Stimulated activated naive CD8-positive, alpha-beta T cell treated with anti-CD3 and anti-CD28 coated beads, Interleukin-15, amount 100 ng/mL, for 72 hours (primary cell): ENCODE data around the gene SYT1.

Experiments used
- ATAC-seq: fragments of 150-1000 bp; cut with Tn5 transposase; 2 replicates; pipeline ENCODE4 v1.10.0; 2021; ENCODE audit warnings: mild to moderate bottlenecking, moderate library complexity
- DNase-seq, 2 donors: peaks; one replicate each; pipeline ENCODE4 v3.0.0; 2021 to 2022
- H3K27ac Mint-ChIP-seq, 2 donors: one replicate each; pipeline ENCODE4 v1.8.0; 2022; ENCODE audit warnings: mild to moderate bottlenecking in 2 of 2, mixed read lengths in 2 of 2, moderate library complexity in 2 of 2
- H3K27me3 Mint-ChIP-seq: one replicate; pipeline ENCODE4 v1.8.0; 2022; ENCODE audit warnings: mixed read lengths
- H3K4me1 Mint-ChIP-seq: one replicate; pipeline ENCODE4 v1.8.0; 2022; ENCODE audit warnings: mild to moderate bottlenecking, mixed read lengths
- H3K4me3 Mint-ChIP-seq, 2 donors: one replicate each; pipeline ENCODE4 v1.8.0; 2022; ENCODE audit warnings: mild to moderate bottlenecking in 2 of 2, mixed read lengths in 2 of 2, moderate library complexity in 1 of 2
- H3K9me3 Mint-ChIP-seq, 2 donors: one replicate each; pipeline ENCODE4 v1.8.0; 2022; ENCODE audit warnings: mixed read lengths in 2 of 2

The SYT1 gene

DNA sequence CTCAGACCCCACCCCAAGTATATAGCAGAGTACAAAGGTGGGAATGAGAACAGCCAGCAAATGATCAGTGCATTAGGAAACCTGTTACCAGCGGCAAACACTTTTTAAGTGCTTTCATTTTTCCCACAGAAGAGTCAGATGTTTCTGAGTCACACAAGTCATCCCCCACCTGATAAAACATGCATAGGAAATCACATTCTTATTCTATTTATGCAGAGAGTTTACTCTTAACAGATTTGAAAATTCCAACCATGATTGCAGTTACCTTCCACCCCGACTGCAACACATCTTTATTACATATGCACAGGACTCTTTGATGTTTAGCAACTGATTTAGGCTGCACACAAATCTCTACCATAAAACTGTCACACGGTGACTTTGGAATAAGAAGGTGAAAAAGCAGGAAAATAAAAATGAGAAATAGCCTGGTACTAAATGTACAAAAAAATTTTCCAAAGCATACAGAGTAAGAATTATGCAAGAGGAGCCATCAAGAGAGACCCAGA, 589.8 kb downstream of the SYT1 start:
- H3K4me1 Mint-ChIP-seq, result no peaks in the 10 kb centered on the region
- H3K9me3 Mint-ChIP-seq, result no peaks in the 10 kb centered on the region
- H3K27me3 Mint-ChIP-seq, result no peaks in the 10 kb centered on the region
- ATAC-seq (no peak), DNase-seq (no peak)
- no peak overlapping the region for H3K27ac Mint-ChIP-seq
- H3K4me3 Mint-ChIP-seq, result no peak overlapping the region

DNA sequence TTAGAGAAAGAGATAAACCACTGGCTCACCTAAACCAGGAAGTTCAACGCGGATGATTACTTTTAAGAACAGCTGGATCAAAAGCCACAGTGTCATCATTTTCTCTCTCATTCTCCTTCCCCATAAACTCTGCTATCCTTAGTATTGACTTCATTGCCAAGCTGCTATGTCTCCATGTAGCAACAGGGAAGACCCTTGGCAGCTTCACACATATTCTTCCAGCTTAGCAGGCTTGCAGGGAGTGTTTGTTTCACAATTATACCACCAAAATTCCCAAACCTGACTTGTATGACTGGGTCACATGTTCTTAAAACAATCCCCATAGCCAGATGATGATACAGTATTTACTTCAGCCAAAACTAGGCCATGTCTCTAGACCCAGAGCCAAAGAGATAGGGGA, 590.7 kb downstream of the SYT1 start:
- ATAC-seq (no peak), DNase-seq (no peak)

DNA sequence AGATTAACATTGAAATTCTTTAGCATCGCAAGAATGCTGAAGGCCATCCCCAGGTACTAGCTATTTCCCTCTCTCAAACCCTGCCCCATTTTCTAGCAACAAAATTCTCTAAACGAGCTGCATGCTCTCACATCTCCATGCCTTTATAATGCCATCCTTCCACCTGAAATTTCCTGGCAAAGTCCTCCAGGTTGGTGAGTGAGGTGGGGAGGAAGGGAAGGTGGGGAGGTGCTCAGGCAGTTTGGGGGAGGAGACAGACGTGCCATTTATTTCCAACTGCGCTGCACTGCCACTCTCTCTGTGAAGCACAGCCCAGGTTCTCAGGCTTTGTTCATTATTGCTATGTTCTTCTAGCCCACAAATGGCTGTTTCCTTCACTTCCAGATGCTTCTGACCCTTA, 617.7 kb downstream of the SYT1 start:
- ATAC-seq, result no peak
- H3K4me3 Mint-ChIP-seq, result no peak overlapping the region

More for the DNA sequence above, 590.7 kb downstream of the SYT1 start:
- Mint-ChIP-seq H3K9me3 (no peaks in the 10 kb centered on the region), H3K27ac (no peak overlapping the region), H3K4me1 (no peaks in the 10 kb centered on the region), H3K27me3 (no peaks in the 10 kb centered on the region), H3K4me3 (no peak overlapping the region)

DNA sequence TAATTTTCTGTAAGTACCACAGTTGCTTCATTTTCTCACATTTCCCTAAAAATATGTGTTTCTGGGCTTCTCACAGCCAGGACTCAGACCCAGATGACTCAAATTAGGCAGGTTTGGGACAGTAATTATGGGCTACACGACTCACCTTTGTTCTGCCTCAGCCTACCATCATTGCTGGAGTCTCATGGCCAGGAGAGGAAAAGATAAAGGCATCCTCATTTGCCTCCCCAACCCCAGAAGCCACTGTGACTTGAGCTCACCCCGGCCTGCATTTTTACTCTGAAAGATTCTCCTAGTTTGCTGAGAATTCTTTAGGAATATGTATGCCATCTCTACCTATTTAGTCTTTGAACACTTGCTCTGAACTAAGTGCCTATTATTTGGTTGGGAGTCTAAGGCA, 618.3 kb downstream of the SYT1 start:
- H3K9me3 Mint-ChIP-seq, result peaks cover 6 to 12% of the 10 kb centered on the region in 2 donors
- DNase-seq, result no peak
- H3K27ac Mint-ChIP-seq, result no peak overlapping the region
- no peak for ATAC-seq
- no peaks in the 10 kb centered on the region for H3K4me1 Mint-ChIP-seq
- H3K4me3 Mint-ChIP-seq, result no peak overlapping the region
- H3K27me3 Mint-ChIP-seq, result no peaks in the 10 kb centered on the region

More for the DNA sequence above, 617.7 kb downstream of the SYT1 start:
- H3K27ac Mint-ChIP-seq, result no peak overlapping the region
- peaks cover 6 to 12% of the 10 kb centered on the region in 2 donors for H3K9me3 Mint-ChIP-seq
- DNase-seq, result no peak
- no peaks in the 10 kb centered on the region for H3K27me3 Mint-ChIP-seq
- H3K4me1 Mint-ChIP-seq, result no peaks in the 10 kb centered on the region

DNA sequence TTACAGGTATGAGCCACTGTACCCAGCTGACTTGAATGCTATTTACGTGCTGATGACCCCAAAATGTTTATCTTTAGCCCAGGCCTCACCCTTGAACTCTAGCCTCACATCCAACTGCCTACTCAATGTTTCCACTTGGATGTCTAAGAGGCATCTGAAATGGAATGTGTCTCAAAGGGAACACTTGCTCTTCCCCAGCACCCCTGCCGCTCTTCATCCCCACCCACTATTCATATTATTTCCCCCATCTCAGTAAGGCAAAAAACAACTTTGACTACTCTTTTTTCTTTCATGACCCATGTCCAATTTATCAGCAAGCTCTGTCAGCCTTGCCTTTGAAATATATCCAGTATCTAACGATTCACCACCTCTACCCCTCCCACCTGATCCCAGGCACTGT, 621.6 kb downstream of the SYT1 start:
- peaks cover 6 to 22% of the 10 kb centered on the region in 2 donors for H3K9me3 Mint-ChIP-seq
- DNase-seq (no peak), ATAC-seq (no peak)

DNA sequence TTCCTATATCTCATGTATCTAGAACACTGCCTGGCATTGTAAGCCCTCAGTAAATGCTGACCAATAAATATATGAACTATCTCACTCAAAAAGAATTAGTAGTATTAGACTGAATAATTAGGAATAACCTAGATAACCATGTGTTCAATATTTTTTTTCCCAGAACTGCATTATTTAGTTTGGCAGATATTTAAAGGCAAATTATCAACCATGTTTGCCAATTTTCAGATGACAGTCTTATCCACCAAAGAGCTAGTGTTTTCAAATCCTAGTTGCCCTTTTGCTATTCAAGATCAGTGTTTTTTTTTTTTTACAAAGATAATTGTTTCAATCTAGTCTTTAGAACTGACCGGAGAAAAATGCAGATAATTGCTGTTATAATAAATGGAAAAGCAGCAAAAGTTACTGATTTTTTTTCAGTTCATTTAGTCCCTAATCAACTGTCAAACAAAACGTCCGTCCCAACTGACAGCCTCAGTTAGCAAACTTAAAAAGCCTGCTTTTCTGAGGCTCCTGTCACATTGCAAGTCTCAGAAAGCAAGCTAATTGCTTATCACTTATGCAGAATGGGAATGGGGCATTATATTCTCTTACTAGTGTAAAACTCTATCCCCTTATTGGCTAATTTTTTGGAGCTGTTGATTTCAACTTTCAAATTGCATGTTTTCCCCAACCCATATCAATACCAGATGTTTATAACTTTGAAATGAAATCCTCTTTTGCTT, 623.0 kb downstream of the SYT1 start:
- Mint-ChIP-seq H3K4me3 (no peak overlapping the region), H3K27ac (no peak overlapping the region), H3K27me3 (no peaks in the 10 kb centered on the region), H3K4me1 (no peaks in the 10 kb centered on the region), H3K9me3 (peaks cover 6 to 30% of the 10 kb centered on the region in 2 donors)
- DNase-seq (no peak), ATAC-seq (no peak)

More for the DNA sequence above, 621.6 kb downstream of the SYT1 start:
- Mint-ChIP-seq H3K27ac (no peak overlapping the region), H3K4me3 (no peak overlapping the region), H3K4me1 (no peaks in the 10 kb centered on the region), H3K27me3 (no peaks in the 10 kb centered on the region)
